Cardiac fibroblast (primary cell): Measurements from ENCODE around the gene LEMD3.

Experiments used
- DNase-seq, 2 donors: peaks; one replicate each; pipeline versions ENCODE4 v3.0.0 to v3.0.0-alpha.2; 2010; ENCODE audit warnings: low read depth in 2 of 2
- H3K4me3 ChIP-seq, 2 donors: replicated peaks in 1 of 2; 1 replicate in 1 of 2; 2 replicates in 1 of 2; pipeline ENCODE4 v1.5.1; 2011; ENCODE audit warnings: low read depth in 2 of 2, low read length in 2 of 2, mild to moderate bottlenecking in 2 of 2, moderate library complexity in 1 of 2
- TF ChIP-seq, protein P1 (sequence below): IDR thresholded peaks from one replicate; pipeline ENCODE4 v1.5.1; 2011; ENCODE audit warnings: low read depth, mild to moderate bottlenecking, low read length, inconsistent platforms

The LEMD3 gene

GRCh38 chr12:65125975-65126374 is 43.4 kb upstream of the LEMD3 start:
- TF ChIP-seq, protein P1, sequence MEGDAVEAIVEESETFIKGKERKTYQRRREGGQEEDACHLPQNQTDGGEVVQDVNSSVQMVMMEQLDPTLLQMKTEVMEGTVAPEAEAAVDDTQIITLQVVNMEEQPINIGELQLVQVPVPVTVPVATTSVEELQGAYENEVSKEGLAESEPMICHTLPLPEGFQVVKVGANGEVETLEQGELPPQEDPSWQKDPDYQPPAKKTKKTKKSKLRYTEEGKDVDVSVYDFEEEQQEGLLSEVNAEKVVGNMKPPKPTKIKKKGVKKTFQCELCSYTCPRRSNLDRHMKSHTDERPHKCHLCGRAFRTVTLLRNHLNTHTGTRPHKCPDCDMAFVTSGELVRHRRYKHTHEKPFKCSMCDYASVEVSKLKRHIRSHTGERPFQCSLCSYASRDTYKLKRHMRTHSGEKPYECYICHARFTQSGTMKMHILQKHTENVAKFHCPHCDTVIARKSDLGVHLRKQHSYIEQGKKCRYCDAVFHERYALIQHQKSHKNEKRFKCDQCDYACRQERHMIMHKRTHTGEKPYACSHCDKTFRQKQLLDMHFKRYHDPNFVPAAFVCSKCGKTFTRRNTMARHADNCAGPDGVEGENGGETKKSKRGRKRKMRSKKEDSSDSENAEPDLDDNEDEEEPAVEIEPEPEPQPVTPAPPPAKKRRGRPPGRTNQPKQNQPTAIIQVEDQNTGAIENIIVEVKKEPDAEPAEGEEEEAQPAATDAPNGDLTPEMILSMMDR, result no peak
- DNase-seq, result no peak
- no peak overlapping the region for H3K4me3 ChIP-seq

- H3K4me3 ChIP-seq, result no peak overlapping the region
- TF ChIP-seq, protein P1, result no peak
- DNase-seq, result no peak
Observed at GRCh38 chr12:65126482-65126881, 42.9 kb upstream of the LEMD3 start.

DNA sequence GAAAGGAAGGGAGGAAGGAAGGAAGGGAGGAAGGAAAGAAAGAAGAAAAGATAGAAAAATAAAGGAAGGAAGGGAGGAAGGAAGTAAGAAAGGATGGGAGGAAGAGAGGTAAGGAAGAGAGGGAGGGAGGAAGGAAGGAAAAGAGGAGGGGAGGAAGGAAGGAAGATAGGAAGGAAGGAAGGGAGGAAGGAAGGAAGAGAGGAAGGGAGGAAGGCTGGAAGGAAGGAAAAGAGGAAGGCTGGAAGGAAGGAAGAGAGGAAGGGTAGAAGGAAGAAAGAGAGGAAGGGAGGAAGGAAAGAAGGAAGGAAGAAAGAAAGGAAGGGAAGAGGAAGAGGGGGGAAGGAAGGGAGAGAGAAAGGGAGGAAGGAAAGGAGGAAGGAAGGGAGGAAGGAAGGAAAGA is 35.5 kb upstream of the LEMD3 start:
- TF ChIP-seq, protein P1, result no peak
- DNase-seq, result no peak
- H3K4me3 ChIP-seq, result no peak overlapping the region

DNA sequence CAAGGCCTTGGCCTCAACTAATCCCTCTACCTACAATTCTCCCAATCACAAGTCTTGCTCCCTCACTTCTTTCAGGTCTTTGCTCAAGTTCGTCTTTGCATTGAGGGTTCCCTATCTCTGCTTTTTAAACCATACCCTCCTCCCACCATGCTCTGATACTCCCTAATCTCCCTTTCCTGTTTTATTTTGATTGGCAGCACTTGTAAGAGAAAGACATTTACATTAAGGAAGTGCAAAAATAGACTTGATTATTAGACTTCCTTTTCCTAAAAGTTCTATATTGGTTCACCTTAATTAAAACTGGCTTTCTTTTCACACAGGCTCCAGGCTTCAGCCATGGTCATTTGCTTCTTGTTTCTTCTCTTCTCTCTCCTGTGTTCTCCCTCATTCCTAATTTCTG is 30.0 kb upstream of the LEMD3 start:
- TF ChIP-seq, protein P1, result no peak
- no peak overlapping the region for H3K4me3 ChIP-seq
- DNase-seq, result no peak

- no peak overlapping the region for H3K4me3 ChIP-seq
- DNase-seq, result no peak
- TF ChIP-seq, protein P1, result no peak
Observed at GRCh38 chr12:65140738-65141137, 28.6 kb upstream of the LEMD3 start.

GRCh38 chr12:65147312-65147905 is 22.0 kb upstream of the LEMD3 start:
- TF ChIP-seq, protein P1, result no peak
- no peak overlapping the region for H3K4me3 ChIP-seq

DNA sequence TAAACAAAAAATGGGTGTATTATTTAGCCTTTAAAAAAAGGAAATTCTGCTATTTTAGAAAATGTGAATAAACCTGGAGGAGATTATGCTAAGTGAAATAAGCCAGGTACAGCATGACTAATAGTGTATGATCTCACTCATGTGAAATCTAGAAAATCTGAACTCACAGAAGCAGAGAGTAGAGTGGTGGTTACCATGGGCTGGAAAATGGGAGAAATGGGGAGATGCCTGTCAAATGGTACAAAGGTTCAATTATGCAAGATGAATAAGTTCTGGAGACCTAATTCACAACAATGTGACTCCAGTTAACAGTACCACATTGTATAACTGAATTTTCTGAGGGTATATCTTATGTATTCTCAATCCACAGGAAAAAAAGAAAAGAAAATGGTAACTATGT is 17.4 kb upstream of the LEMD3 start:
- no peak overlapping the region for H3K4me3 ChIP-seq
- TF ChIP-seq, protein P1, result no peak
- DNase-seq, result no peak

More at GRCh38 chr12:65147312-65147905, 22.0 kb upstream of the LEMD3 start:
- DNase-seq, result no peak
